Loucy (cell line): Measurements from ENCODE around the gene SP2.

Source experiments
- H2AFZ ChIP-seq: fragments of 200-600 bp; sonication (generic); 2 replicates; pipeline ENCODE4 v1.6.0; 2016; ENCODE audit warnings: antibody characterized with exemption, mild to moderate bottlenecking, low read length, moderate library complexity
- H3F3A ChIP-seq: fragments of 200-600 bp; 2 replicates; pipeline ENCODE4 v1.6.0; 2016; ENCODE audit warnings: antibody characterized with exemption, low read depth, mild to moderate bottlenecking
- H3K27me3 ChIP-seq: fragments of 200-600 bp; sonication (generic); 2 replicates; pipeline ENCODE4 v1.6.1; 2014; ENCODE audit warnings: low read length, mild to moderate bottlenecking; ENCODE audit not compliant: insufficient read depth, poor library complexity, severe bottlenecking
- H3K36me3 ChIP-seq: fragments of 200-600 bp; sonication (generic); 2 replicates; pipeline ENCODE4 v1.6.1; 2016; ENCODE audit warnings: low read length; ENCODE audit not compliant: insufficient read depth
- H3K4me1 ChIP-seq: fragments of 200-600 bp; sonication (generic); 2 replicates; pipeline ENCODE4 v1.5.1; 2014; ENCODE audit warnings: low read length, mild to moderate bottlenecking; ENCODE audit not compliant: insufficient read depth, poor library complexity, severe bottlenecking
- H3K4me2 ChIP-seq: fragments of 200-600 bp; sonication (generic); 2 replicates; pipeline ENCODE4 v1.6.0; 2014; ENCODE audit warnings: antibody characterized with exemption, low read length, low read depth, mild to moderate bottlenecking; ENCODE audit not compliant: poor library complexity, severe bottlenecking
- H3K4me3 ChIP-seq: fragments of 200-600 bp; sonication (generic); 2 replicates; pipeline ENCODE4 v1.5.1; 2014; ENCODE audit warnings: low read length, mild to moderate bottlenecking, mixed read lengths; ENCODE audit not compliant: poor library complexity, severe bottlenecking
- H3K79me2 ChIP-seq: fragments of 200-600 bp; sonication (generic); 2 replicates; pipeline ENCODE4 v1.6.1; 2014; ENCODE audit warnings: low read length; ENCODE audit not compliant: insufficient read depth
- H3K9ac ChIP-seq: fragments of 200-600 bp; sonication (generic); 2 replicates; pipeline ENCODE4 v1.6.0; 2014; ENCODE audit warnings: mild to moderate bottlenecking, low read depth, low read length, moderate library complexity; ENCODE audit not compliant: poor library complexity, severe bottlenecking
- H3K9me2 ChIP-seq: fragments of 200-600 bp; sonication (generic); replicated peaks from 2 replicates; pipeline ENCODE4 v1.6.1; 2016; ENCODE audit warnings: low read depth, low read length, mixed read lengths
- H3K9me3 ChIP-seq: fragments of 200-600 bp; sonication (generic); 2 replicates; pipeline ENCODE4 v1.6.1; 2014; ENCODE audit warnings: mild to moderate bottlenecking, antibody characterized with exemption, low read length, low read depth; ENCODE audit not compliant: insufficient read depth
- H4K20me1 ChIP-seq: fragments of 200-600 bp; sonication (generic); 2 replicates; pipeline ENCODE4 v1.6.0; 2014; ENCODE audit warnings: antibody characterized with exemption, low read length, mild to moderate bottlenecking; ENCODE audit not compliant: insufficient read depth, poor library complexity, severe bottlenecking
- CTCF ChIP-seq: fragments of 200-600 bp; sonication (generic); conservative IDR thresholded peaks from 2 replicates; pipeline ENCODE4 v1.5.1; 2014; ENCODE audit warnings: mild to moderate bottlenecking, antibody characterized with exemption, low read length
- EZH2phosphoT487 ChIP-seq: fragments of 200-600 bp; IDR thresholded peaks from 2 replicates; pipeline ENCODE4 v1.6.1; 2018; ENCODE audit warnings: antibody characterized with exemption, mild to moderate bottlenecking, moderate library complexity, borderline replicate concordance

Gene SP2

GRCh38 chr17:47975823-47976205 is 79.8 kb downstream of the SP2 start:
- Histone ChIP-seq H3K4me3 (no peak overlapping the region), H3K36me3 (peaks cover 43% of the 10 kb centered on the region; the same call in 1 of the 2 replicates), H2AFZ (no peak overlapping the region), H3K9me2 (no peaks in the 10 kb centered on the region), H3K79me2 (peaks cover 34% of the 10 kb centered on the region), H3K27me3 (no peaks in the 10 kb centered on the region), H3K4me2 (no peak overlapping the region), H3K9ac (no peak overlapping the region), H3K4me1 (peaks cover 27% of the 10 kb centered on the region), H4K20me1 (peaks cover 6% of the 10 kb centered on the region), H3F3A (0 out of 2 replicates have a peak, but pooled peaks cover 3% of the 10 kb centered on the region), H3K9me3 (no peaks in the 10 kb centered on the region)
- TF ChIP-seq CTCF (no peak), EZH2phosphoT487 (no peak)

- no peak overlapping the region for H3K4me2 ChIP-seq
- H3K79me2 ChIP-seq = peaks cover 10% of the 10 kb centered on the region; the same call in 1 of the 2 replicates
- no peaks in the 10 kb centered on the region for H3K9me3 ChIP-seq
- no peaks in the 10 kb centered on the region for H3K9me2 ChIP-seq
- no peak overlapping the region for H3K9ac ChIP-seq
- no peak overlapping the region for H2AFZ ChIP-seq
- no peak overlapping the region for H3K4me3 ChIP-seq
- peak; percentile 82 for TF ChIP-seq CTCF
- TF ChIP-seq EZH2phosphoT487 = no peak
- peaks cover 47% of the 10 kb centered on the region; the same call in 1 of the 2 replicates for H3K36me3 ChIP-seq
- H3K27me3 ChIP-seq = no peaks in the 10 kb centered on the region
- peaks cover 7% of the 10 kb centered on the region; the same call in 1 of the 2 replicates for H3F3A ChIP-seq
- peaks cover 6% of the 10 kb centered on the region for H4K20me1 ChIP-seq
- peaks cover 36% of the 10 kb centered on the region for H3K4me1 ChIP-seq
Measured at GRCh38 chr17:47978324-47978723, 82.3 kb downstream of the SP2 start.
